C4-2B (cell line): ENCODE data around the gene CFAP97D2.

Experiments used
- H3K27ac ChIP-seq: fragments of 450-650 bp; 2 replicates; pipeline ENCODE4 v1.5.1; 2017
- ZFX ChIP-seq: fragments of 450-650 bp; IDR thresholded peaks from 2 replicates; pipeline ENCODE4 v1.6.1; 2017
- TF ChIP-seq, protein P1 (sequence below): fragments of 450-650 bp; conservative IDR thresholded peaks from 2 replicates; pipeline ENCODE4 v1.5.1; 2017; ENCODE audit warnings: mild to moderate bottlenecking

CFAP97D2 gene

DNA sequence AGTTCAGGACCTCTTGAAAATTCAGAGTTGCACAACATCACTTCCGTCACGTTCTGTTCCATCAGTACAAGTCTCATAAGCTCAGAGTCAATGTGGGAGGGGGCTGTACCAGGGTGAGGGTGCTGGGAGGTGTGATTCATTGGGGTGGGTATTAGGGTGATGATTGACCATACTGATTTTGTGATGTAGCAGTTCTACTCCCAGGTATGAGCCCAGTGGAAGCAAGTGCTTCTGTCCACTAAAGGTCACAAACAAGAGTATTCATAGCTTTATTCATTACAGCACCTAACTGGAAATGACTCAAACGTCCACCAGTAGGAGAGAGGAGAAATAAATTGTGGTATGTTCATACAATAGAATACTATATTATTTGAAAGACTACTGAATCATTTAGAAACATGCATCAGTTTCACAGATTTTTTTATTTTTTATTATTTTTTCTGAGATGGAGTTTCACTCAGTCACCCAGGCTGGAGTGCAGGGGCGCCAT lies 90.3 kb downstream of the CFAP97D2 start:
- no peak overlapping the region for H3K27ac ChIP-seq
- no peak for TF ChIP-seq ZFX
- TF ChIP-seq, protein P1, sequence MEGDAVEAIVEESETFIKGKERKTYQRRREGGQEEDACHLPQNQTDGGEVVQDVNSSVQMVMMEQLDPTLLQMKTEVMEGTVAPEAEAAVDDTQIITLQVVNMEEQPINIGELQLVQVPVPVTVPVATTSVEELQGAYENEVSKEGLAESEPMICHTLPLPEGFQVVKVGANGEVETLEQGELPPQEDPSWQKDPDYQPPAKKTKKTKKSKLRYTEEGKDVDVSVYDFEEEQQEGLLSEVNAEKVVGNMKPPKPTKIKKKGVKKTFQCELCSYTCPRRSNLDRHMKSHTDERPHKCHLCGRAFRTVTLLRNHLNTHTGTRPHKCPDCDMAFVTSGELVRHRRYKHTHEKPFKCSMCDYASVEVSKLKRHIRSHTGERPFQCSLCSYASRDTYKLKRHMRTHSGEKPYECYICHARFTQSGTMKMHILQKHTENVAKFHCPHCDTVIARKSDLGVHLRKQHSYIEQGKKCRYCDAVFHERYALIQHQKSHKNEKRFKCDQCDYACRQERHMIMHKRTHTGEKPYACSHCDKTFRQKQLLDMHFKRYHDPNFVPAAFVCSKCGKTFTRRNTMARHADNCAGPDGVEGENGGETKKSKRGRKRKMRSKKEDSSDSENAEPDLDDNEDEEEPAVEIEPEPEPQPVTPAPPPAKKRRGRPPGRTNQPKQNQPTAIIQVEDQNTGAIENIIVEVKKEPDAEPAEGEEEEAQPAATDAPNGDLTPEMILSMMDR = no peak
